HepG2 (cell line): Measurements from ENCODE around the gene FAM168A. TPM values are rescaled to one million over a fixed set of nuclear protein-coding genes. Genes with fewer than 3 reads are reported as not detected.

Source experiments
- EEA1 ChIP-seq: sonication (generic); formaldehyde crosslinking; IDR thresholded peaks from 2 replicates; pipeline ENCODE4 v1.5.1; 2020; ENCODE audit warnings: mild to moderate bottlenecking, missing genetic modification reagents, borderline replicate concordance
- HDAC6 ChIP-seq: fragments of 200-600 bp; sonication (generic); IDR thresholded peaks from 2 replicates; pipeline ENCODE4 v1.7.0; 2017; ENCODE audit warnings: mild to moderate bottlenecking, antibody characterized with exemption, low read length, low read depth
- RXRA ChIP-seq: sonication (generic); formaldehyde crosslinking; IDR thresholded peaks from 2 replicates; pipeline ENCODE4 v1.5.1; 2020; ENCODE audit warnings: missing genetic modification reagents
- SRSF1 ChIP-seq: fragments of 200-400 bp; formaldehyde crosslinking; optimal IDR thresholded peaks from 2 replicates; pipeline ENCODE3; 2017; ENCODE audit warnings: mild to moderate bottlenecking, low read depth, low read length, moderate library complexity
- THAP11 ChIP-seq: IDR thresholded peaks from 2 replicates; pipeline ENCODE4 v1.6.1; 2016; ENCODE audit warnings: missing biosample characterization, missing genetic modification reagents
- ZNF547 ChIP-seq: sonication (generic); formaldehyde crosslinking; IDR thresholded peaks from 2 replicates; pipeline ENCODE4 v1.5.1; 2020; ENCODE audit warnings: mild to moderate bottlenecking, missing genetic modification reagents
- ZNF749 ChIP-seq: sonication (generic); formaldehyde crosslinking; IDR thresholded peaks from 2 replicates; pipeline ENCODE4 v1.8.0; 2022; ENCODE audit warnings: mild to moderate bottlenecking, missing genetic modification reagents, moderate library complexity, borderline replicate concordance
- polyA plus RNA-seq, 8 experiments: library from polyadenylated mRNA; depleted of rRNA in 3 of 8; stranded (reverse) in 7 of 8; unstranded in 1 of 8; fragments of >200 nt; fragmentation: Illumina TruSeq in 4 of 8; extraction: Trizol in 4 of 8; gene quantifications; 2 replicates each; pipeline versions ENCODE4 v1.2.1 to v1.2.3, GENCODE V29; 2011 to 2016; ENCODE audit warnings: low read depth in 4 of 8, missing spikeins in 1 of 8, mixed read lengths in 1 of 8; ENCODE audit not compliant: insufficient read depth in 1 of 8
- total RNA-seq, 5 experiments: library from RNA; depleted of rRNA; stranded (reverse); fragments of >200 nt; fragmentation: Illumina TruSeq; extraction: Trizol; gene quantifications; 2 replicates each; pipeline ENCODE4 v1.2.3, GENCODE V29; 2016; ENCODE audit warnings: low read depth in 1 of 5
- TF ChIP-seq, protein P1 (sequence below), 2 experiments: sonication (generic) in 1 of 2; formaldehyde crosslinking in 1 of 2; IDR thresholded peaks; 2 replicates each; pipeline versions ENCODE4 v1.6.1 to v1.9.0; 2014 to 2022; ENCODE audit warnings: antibody characterized with exemption in 1 of 2, borderline replicate concordance in 1 of 2, inconsistent platforms in 1 of 2, low read depth in 1 of 2, missing genetic modification reagents in 1 of 2
- TF ChIP-seq, protein P2 (sequence below): IDR thresholded peaks from 2 replicates; pipeline ENCODE4 v1.6.1; 2012; ENCODE audit warnings: low read depth, low read length, improper control_type of control experiment
- TF ChIP-seq, protein P3 (sequence below): sonication (generic); formaldehyde crosslinking; IDR thresholded peaks from 2 replicates; pipeline ENCODE4 v1.4.0; 2020; ENCODE audit warnings: mild to moderate bottlenecking, missing genetic modification reagents
- TF ChIP-seq, protein P4 (sequence below): IDR thresholded peaks from 2 replicates; pipeline ENCODE4 v1.4.0; 2020; ENCODE audit warnings: mild to moderate bottlenecking, missing genetic modification reagents
- TF ChIP-seq, protein P5 (sequence below): sonication (generic); formaldehyde crosslinking; IDR thresholded peaks from 2 replicates; pipeline ENCODE4 v1.8.1; 2023; ENCODE audit warnings: mild to moderate bottlenecking, moderate library complexity, missing genetic modification reagents

The FAM168A gene
- total and polyA plus RNA-seq, 2 of the 13 experiments (the other 11 are each of a cell fraction or from before 2014, with no cell fraction given), result 13.9 to 15.8 TPM

DNA sequence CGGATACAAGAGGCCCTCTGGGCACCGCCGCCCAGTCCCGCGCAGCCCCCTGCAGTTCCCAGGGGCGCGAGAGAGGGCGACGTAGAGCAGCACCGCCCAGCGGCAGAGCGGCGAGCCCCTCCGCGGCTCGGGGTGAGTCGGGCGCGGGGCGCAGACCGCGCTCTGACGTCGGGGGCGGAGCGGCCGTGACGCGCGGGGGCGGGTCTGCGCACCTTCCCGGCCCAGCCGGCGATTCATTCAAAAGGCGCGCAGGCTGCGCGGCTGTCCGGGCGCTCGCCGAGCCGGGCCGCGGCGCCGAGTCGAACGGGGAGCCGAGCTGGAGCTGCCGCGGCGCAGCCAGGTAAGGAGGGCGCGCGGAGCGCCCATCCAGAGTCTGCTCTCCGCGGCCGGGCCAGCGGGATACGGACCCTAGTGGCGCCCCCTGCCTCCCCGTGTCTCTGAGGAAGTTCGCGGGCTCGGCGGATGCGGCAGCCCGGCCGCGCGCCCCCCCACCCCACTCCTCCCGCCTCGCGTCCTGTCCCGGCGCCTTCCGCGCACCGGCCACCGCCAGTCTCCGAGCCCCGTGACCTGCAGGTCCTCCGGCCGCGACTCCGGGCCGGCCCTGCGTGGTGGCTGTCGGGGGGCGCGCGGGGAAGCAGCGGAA lies 221.6 kb downstream of the FAM168A start, which contains the start of gene RELT (continued):
- TF ChIP-seq, protein P1, sequence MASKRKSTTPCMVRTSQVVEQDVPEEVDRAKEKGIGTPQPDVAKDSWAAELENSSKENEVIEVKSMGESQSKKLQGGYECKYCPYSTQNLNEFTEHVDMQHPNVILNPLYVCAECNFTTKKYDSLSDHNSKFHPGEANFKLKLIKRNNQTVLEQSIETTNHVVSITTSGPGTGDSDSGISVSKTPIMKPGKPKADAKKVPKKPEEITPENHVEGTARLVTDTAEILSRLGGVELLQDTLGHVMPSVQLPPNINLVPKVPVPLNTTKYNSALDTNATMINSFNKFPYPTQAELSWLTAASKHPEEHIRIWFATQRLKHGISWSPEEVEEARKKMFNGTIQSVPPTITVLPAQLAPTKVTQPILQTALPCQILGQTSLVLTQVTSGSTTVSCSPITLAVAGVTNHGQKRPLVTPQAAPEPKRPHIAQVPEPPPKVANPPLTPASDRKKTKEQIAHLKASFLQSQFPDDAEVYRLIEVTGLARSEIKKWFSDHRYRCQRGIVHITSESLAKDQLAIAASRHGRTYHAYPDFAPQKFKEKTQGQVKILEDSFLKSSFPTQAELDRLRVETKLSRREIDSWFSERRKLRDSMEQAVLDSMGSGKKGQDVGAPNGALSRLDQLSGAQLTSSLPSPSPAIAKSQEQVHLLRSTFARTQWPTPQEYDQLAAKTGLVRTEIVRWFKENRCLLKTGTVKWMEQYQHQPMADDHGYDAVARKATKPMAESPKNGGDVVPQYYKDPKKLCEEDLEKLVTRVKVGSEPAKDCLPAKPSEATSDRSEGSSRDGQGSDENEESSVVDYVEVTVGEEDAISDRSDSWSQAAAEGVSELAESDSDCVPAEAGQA (IDR thresholded peaks at IDR 0.05; ENCODE audit: low read depth), result no peak
- TF ChIP-seq, protein P1 (CRISPR knock-in tag; IDR thresholded peaks at IDR 0.05; ENCODE audit: borderline replicate concordance), result 0 out of 2 replicates have a peak, but pooled peaks have one; percentile 23
- peak; percentile 79; the same call in 1 of the 2 replicates for TF ChIP-seq ZNF749 (CRISPR knock-in tag)
- peak; percentile 43; the same call in 1 of the 2 replicates for TF ChIP-seq ZNF547
- TF ChIP-seq RXRA (CRISPR knock-in tag), result peak; percentile 62
- TF ChIP-seq, protein P2, sequence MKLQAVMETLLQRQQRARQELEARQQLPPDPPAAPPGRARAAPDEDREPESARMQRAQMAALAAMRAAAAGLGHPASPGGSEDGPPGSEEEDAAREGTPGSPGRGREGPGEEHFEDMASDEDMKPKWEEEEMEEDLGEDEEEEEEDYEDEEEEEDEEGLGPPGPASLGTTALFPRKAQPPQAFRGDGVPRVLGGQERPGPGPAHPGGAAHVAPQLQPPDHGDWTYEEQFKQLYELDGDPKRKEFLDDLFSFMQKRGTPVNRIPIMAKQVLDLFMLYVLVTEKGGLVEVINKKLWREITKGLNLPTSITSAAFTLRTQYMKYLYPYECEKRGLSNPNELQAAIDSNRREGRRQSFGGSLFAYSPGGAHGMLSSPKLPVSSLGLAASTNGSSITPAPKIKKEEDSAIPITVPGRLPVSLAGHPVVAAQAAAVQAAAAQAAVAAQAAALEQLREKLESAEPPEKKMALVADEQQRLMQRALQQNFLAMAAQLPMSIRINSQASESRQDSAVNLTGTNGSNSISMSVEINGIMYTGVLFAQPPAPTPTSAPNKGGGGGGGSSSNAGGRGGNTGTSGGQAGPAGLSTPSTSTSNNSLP, result 0 out of 2 replicates have a peak, but pooled peaks have one; percentile 15
- TF ChIP-seq EEA1, result no peak; the same call in 1 of the 2 replicates
- TF ChIP-seq HDAC6, result no peak
- TF ChIP-seq, protein P3, sequence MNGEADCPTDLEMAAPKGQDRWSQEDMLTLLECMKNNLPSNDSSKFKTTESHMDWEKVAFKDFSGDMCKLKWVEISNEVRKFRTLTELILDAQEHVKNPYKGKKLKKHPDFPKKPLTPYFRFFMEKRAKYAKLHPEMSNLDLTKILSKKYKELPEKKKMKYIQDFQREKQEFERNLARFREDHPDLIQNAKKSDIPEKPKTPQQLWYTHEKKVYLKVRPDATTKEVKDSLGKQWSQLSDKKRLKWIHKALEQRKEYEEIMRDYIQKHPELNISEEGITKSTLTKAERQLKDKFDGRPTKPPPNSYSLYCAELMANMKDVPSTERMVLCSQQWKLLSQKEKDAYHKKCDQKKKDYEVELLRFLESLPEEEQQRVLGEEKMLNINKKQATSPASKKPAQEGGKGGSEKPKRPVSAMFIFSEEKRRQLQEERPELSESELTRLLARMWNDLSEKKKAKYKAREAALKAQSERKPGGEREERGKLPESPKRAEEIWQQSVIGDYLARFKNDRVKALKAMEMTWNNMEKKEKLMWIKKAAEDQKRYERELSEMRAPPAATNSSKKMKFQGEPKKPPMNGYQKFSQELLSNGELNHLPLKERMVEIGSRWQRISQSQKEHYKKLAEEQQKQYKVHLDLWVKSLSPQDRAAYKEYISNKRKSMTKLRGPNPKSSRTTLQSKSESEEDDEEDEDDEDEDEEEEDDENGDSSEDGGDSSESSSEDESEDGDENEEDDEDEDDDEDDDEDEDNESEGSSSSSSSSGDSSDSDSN (CRISPR knock-in tag), result peak; percentile 81; the same call in 1 of the 2 replicates
- TF ChIP-seq, protein P4, sequence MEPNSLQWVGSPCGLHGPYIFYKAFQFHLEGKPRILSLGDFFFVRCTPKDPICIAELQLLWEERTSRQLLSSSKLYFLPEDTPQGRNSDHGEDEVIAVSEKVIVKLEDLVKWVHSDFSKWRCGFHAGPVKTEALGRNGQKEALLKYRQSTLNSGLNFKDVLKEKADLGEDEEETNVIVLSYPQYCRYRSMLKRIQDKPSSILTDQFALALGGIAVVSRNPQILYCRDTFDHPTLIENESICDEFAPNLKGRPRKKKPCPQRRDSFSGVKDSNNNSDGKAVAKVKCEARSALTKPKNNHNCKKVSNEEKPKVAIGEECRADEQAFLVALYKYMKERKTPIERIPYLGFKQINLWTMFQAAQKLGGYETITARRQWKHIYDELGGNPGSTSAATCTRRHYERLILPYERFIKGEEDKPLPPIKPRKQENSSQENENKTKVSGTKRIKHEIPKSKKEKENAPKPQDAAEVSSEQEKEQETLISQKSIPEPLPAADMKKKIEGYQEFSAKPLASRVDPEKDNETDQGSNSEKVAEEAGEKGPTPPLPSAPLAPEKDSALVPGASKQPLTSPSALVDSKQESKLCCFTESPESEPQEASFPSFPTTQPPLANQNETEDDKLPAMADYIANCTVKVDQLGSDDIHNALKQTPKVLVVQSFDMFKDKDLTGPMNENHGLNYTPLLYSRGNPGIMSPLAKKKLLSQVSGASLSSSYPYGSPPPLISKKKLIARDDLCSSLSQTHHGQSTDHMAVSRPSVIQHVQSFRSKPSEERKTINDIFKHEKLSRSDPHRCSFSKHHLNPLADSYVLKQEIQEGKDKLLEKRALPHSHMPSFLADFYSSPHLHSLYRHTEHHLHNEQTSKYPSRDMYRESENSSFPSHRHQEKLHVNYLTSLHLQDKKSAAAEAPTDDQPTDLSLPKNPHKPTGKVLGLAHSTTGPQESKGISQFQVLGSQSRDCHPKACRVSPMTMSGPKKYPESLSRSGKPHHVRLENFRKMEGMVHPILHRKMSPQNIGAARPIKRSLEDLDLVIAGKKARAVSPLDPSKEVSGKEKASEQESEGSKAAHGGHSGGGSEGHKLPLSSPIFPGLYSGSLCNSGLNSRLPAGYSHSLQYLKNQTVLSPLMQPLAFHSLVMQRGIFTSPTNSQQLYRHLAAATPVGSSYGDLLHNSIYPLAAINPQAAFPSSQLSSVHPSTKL (CRISPR knock-in tag), result peak; percentile 24; the same call in 1 of the 2 replicates
- peak; percentile 67; the same call in 1 of the 2 replicates for TF ChIP-seq THAP11 (CRISPR knock-in tag)
- peak; percentile 1 for TF ChIP-seq SRSF1
- TF ChIP-seq, protein P5, sequence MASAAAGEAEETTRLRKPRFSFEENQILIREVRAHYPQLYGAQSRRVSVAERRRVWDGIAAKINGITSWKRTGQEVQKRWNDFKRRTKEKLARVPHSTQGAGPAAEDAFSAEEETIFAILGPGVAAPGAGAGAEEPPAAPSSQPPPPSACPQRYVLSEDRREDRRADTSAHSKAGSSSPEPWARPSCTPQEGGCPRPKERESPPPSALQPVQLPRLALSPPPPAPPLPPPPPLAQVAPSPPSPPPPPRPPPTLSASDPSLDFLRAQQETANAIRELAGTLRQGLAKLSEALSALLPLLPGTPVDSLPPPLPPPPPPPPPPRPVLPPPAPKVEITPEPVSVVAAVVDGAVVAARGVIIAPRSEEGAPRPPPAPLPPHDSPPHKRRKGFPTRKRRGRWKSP (CRISPR knock-in tag), result peak; percentile 68; the same call in 1 of the 2 replicates
